GM19468 (cell line): ENCODE results near the gene TAX1BP3.
"Not testable (repeated sequence)": the region's sequence is repeated elsewhere in the genome, so short reads cannot be mapped to it uniquely, and the experiment has no call there.

Experiments
- ATAC-seq: cut with Tn5 transposase; IDR thresholded peaks from one replicate; pipeline ENCODE4 v1.9.1; 2021; ENCODE audit warnings: mild to moderate bottlenecking, moderate library complexity, moderate number of reproducible peaks; ENCODE audit not compliant: unreplicated experiment; ENCODE audit errors: extremely low read depth

TAX1BP3 gene

GRCh38 chr17:3668279-3669084 is at the start of gene TAX1BP3, which contains the start of gene EMC6:
Gene TAX1BP3 (minus strand): TSS chr17:3668578. CDS start chr17:3668526, 52 bp downstream.
Gene EMC6 (plus strand): TSS chr17:3668812. CDS start chr17:3669147, 335 bp downstream.
- ATAC-seq, result peak; percentile 91

- ATAC-seq, result no peak
These were observed 46.9 kb upstream of the TAX1BP3 start for GRCh38 chr17:3715296-3715695.

GRCh38 chr17:3712811-3713463 is 44.6 kb upstream of the TAX1BP3 start:
- ATAC-seq, result no peak

- ATAC-seq, result peak; percentile 93
These were observed 42.6 kb upstream of the TAX1BP3 start for GRCh38 chr17:3710951-3711383.

- no peak for ATAC-seq
These were observed 40.0 kb upstream of the TAX1BP3 start for GRCh38 chr17:3708366-3708765.

- ATAC-seq, result not testable (repeated sequence)
These were observed 37.3 kb upstream of the TAX1BP3 start for GRCh38 chr17:3705718-3705984.

GRCh38 chr17:3704931-3705717 is 36.7 kb upstream of the TAX1BP3 start:
- ATAC-seq, result no peak

- not testable (repeated sequence) for ATAC-seq
These were observed 33.7 kb upstream of the TAX1BP3 start for GRCh38 chr17:3702041-3702539.

GRCh38 chr17:3699951-3700350 is 31.6 kb upstream of the TAX1BP3 start:
- no peak for ATAC-seq

GRCh38 chr17:3698139-3698538 is 29.8 kb upstream of the TAX1BP3 start:
- no peak for ATAC-seq

GRCh38 chr17:3697103-3697476 is 28.7 kb upstream of the TAX1BP3 start:
- ATAC-seq, result no peak

- no peak for ATAC-seq
These were observed 27.5 kb upstream of the TAX1BP3 start, which contains the start of gene P2RX5 for GRCh38 chr17:3695723-3696411. Gene P2RX5 (minus strand): TSS chr17:3696155. CDS start chr17:3696005, 150 bp downstream.

GRCh38 chr17:3695129-3695722 is 26.8 kb upstream of the TAX1BP3 start:
- ATAC-seq, result no peak

- no peak for ATAC-seq
These were observed 25.5 kb upstream of the TAX1BP3 start for GRCh38 chr17:3693829-3694231.

GRCh38 chr17:3693141-3693540 is 24.8 kb upstream of the TAX1BP3 start:
- no peak for ATAC-seq

- ATAC-seq, result no peak
These were observed 24.0 kb upstream of the TAX1BP3 start for GRCh38 chr17:3692346-3692745.

- no peak for ATAC-seq
These were observed 23.3 kb upstream of the TAX1BP3 start for GRCh38 chr17:3691617-3692067.

GRCh38 chr17:3690094-3690715 is 21.8 kb upstream of the TAX1BP3 start:
- ATAC-seq, result no peak
